AG20443 (cell line): ENCODE measurements around the gene EXOSC2.

Source experiments
- DNase-seq: peaks from one replicate; pipeline ENCODE4 v3.0.0; 2012; ENCODE audit warnings: low spot score, mixed read lengths

The EXOSC2 gene

DNA sequence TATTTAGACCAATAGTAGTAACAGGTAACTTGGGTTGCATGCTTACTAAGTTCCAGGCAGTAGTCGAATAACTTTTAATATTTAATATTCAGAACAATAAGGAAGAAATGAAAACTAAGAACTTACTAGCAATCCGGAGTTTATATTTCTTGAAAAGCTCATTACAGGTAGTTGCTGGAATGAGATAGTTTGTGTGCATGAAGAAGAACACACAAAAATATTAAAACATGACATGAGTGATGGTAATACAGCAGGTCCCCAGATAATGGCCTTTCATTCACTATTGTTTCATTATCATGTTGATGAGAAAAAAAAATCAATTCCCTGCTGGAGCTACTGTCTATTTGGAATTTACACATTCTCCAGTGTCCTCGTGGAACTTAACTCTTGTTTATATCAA, 44.7 kb downstream of the EXOSC2 start:
- no peak for DNase-seq

- DNase-seq = no peak
These were observed 45.5 kb downstream of the EXOSC2 start for GRCh38 chr9:130739081-130739480.

- no peak for DNase-seq
These were observed 46.8 kb downstream of the EXOSC2 start for GRCh38 chr9:130740218-130741023.

- no peak for DNase-seq
These were observed 47.4 kb downstream of the EXOSC2 start for GRCh38 chr9:130741024-130741305.

DNA sequence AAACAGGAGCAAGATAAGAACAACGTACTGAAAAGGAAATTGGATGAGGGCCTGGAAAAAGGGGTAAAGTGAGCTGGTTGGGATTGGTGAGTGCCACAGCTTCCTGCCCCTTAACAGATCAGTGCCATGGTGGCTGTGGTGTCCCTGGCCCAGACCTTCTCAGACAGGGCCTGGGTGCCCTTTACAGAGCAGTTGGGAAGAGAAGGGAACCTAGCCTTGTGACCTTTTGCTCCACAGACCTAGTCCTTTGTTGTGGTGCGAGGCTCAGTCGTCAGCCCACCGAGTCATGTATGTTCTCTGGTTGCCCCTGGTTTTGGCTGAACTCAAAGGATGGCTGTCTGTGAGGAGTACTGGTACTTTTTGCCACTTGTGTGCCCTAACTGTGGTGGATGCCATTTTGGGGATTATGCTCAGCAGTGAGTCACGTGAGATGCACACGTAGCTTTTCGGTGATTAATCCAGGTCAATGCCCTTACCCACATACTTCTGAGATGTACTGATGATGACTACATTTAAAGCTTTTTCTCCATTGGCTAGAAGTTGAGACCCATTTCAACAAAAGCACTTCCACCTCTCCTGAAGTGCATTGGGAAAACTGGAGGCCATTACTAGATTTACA, 48.4 kb downstream of the EXOSC2 start:
- DNase-seq = peak; percentile 46

DNA sequence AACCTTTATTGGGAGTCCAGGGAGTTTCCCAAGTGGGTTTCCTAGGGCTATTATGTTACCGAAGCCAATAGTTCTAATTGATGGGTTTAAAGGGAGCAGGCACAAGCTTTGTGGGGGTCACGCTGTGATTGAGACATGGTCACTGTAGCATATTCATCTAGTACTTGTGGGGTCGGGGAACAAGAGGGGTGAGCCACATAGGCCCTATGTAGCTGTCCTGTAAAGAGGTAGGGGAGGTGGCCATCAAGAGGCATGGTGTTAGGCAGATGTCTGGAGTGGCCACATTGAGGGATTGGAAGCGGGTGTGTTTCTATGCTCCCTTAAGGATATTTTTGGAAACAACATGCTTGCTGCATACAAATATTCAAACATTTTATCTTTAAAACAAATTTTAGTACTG, 50.1 kb downstream of the EXOSC2 start:
- DNase-seq = no peak

DNA sequence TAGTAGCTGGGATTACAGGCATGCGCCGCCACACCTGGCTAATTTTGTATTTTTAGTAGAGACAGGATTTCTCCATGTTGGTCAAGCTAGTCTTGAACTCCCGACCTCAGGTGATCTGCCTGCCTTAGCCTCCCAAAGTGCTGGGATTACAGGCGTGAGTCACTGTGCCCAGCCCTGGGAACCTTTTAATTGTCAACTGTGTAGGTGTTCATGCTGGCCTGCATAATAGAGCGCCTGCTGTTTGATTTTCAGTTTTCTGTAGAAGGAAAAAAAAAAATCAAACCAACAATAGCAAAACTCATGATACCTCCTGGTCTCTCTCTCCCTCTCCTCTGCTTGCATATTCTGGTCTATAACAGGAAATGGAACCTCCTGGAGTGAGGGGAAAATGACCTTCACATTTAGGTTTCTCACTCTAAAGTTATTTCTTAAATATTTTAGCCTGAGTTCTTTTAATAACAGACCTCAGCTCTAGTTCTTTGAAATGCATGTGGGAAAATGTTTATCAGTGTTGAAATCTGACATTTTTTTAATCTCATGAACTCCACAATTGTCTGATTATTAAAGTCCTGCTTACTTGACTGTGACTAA, 51.7 kb downstream of the EXOSC2 start:
- DNase-seq = no peak

GRCh38 chr9:130745829-130746228, 52.2 kb downstream of the EXOSC2 start:
- DNase-seq = no peak

DNA sequence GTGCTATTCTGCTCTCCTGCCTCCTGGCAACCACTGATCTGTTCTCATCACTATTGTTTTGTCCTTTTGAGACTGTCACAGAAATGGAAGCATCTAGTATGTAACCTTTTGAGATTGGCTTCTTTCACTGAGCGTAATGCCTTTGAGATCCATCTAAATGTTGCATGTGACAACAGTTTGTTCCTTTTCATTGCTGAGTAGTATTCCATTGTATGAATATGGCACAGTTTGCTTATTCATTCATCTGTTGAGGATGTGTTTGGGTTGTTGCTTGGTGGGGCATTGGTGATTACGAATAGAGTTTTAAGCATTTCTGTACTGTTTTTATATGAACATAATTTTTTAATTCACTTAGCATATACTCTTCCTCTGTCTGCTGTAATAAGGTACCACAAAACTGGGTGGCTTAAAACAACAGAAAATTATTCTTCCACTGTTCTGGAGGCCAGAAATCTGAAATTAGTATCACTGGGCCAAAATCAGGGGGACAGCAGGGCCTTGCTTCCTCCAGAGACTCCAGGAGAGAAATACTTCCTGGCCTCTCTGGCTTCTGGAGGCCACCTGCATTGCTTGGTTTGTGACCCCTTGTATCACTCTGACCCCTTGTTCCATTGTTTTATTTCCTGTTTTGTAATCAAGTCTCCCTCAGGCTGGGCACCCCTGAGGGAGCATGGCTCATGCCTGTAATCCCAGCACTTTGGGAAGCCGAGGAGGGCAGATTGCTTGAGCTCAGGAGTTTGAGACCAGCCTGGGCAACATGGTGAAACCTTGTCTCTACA, 53.0 kb downstream of the EXOSC2 start:
- no peak for DNase-seq

DNA sequence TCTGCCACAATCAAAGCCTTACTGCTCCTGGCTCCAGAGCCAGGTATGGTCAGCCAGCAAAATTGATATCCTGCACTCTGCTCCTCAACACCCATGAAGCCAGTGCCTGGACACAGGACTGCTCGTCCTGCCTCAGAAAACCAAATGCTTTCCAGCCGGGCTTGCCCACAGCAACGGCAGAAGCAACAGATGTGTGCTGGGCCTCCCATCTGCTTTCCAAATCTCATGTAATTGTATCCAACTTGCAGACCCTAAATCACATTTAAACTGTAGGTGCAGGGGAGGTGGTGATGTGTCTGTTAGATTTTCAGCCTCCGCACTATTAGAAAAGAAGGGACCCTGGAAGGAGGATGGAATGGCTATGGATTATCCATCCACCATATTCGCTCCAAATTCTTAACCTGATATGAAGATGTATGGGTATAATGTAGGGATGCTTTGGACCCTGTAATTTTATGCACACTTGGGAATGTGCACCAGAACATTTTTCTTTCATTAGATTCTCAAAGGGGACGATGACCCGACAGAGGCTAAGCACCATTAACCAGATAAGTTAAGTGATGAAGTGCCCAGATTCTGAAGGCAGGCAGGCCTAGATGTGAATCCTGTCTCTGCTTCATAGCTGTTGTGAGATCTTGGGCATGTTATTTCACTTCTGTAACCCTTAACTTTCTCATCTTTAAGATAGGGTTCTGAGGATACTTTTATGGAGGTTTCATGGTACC, 58.2 kb downstream of the EXOSC2 start:
- DNase-seq = no peak
